B cell (primary cell): ENCODE data around the gene ZDHHC12. TPM values are rescaled to one million over a fixed set of nuclear protein-coding genes. Genes with fewer than 3 reads are reported as not detected.

Experiments
- ATAC-seq: fragments of 200-7000 bp; cut with Tn5 transposase; one replicate; pipeline ENCODE4 v1.10.0; 2021; ENCODE audit warnings: low read depth, mild to moderate bottlenecking, moderate number of reproducible peaks, moderate library complexity
- CTCF ChIA-PET: fragments of 350-600 bp; sonication (Branson Sonifier 250); formaldehyde crosslinking; loops from one replicate; lab custom pipeline; 2021; ENCODE audit warnings: antibody characterized with exemption, inconsistent platforms; lab: Charles Lee
- POLR2A ChIA-PET: fragments of 350-600 bp; sonication (Branson Sonifier 250); formaldehyde crosslinking; loops from one replicate; lab custom pipeline; 2021; ENCODE audit warnings: antibody characterized with exemption; lab: Charles Lee
- DNase-seq: peaks from one replicate; pipeline ENCODE4 v3.0.0; 2013
- H2AFZ ChIP-seq: 2 replicates; pipeline ENCODE4 v1.6.1; 2012; ENCODE audit warnings: mild to moderate bottlenecking, low read depth, low read length; ENCODE audit not compliant: insufficient read depth, poor library complexity, severe bottlenecking
- H3K27ac ChIP-seq, 2 donors: 1 replicate in 1 of 2; 2 replicates in 1 of 2; pipeline ENCODE4 v1.5.1; 2012 to 2013; ENCODE audit warnings: low read length in 2 of 2, mild to moderate bottlenecking in 2 of 2, moderate library complexity in 1 of 2
- H3K27me3 ChIP-seq, 4 experiments: fragments of 200-600 bp in 1 of 4; sonication (generic) in 1 of 4; replicated peaks in 1 of 4; 1 replicate in 2 of 4; 2 replicates in 2 of 4; pipeline versions ENCODE4 v1.6.1 to v1.7.0; 2013 to 2016; ENCODE audit warnings: low read length in 3 of 4, mild to moderate bottlenecking in 2 of 4, mixed read lengths in 1 of 4, moderate library complexity in 1 of 4; ENCODE audit not compliant: insufficient read depth in 4 of 4, control insufficient read depth in 3 of 4; ENCODE audit errors: control extremely low read depth in 1 of 4
- H3K36me3 ChIP-seq, 2 experiments: replicated peaks in 1 of 2; 1 replicate in 1 of 2; 2 replicates in 1 of 2; pipeline versions ENCODE4 v1.6.1 to v1.7.1; 2013; ENCODE audit warnings: low read length in 1 of 2; ENCODE audit not compliant: insufficient read depth in 2 of 2, control insufficient read depth in 1 of 2; ENCODE audit errors: control extremely low read depth in 1 of 2, extremely low read depth in 1 of 2
- H3K4me1 ChIP-seq, 2 donors: fragments of 200-600 bp in 1 of 2; sonication (generic) in 1 of 2; 1 replicate in 1 of 2; 2 replicates in 1 of 2; pipeline versions ENCODE4 v1.5.1 to v1.6.1; 2013 to 2017; ENCODE audit warnings: low read length in 2 of 2; ENCODE audit not compliant: control insufficient read depth in 2 of 2, insufficient read depth in 2 of 2
- H3K4me2 ChIP-seq: replicated peaks from 2 replicates; pipeline ENCODE3; 2012; ENCODE audit warnings: mild to moderate bottlenecking, low read depth, low read length; ENCODE audit not compliant: poor library complexity, severe bottlenecking
- H3K4me3 ChIP-seq, 5 experiments: fragments of 200-600 bp in 1 of 5; sonication (generic) in 1 of 5; 1 replicate in 3 of 5; 2 replicates in 2 of 5; pipeline versions ENCODE4 v1.5.1 to v1.7.0; 2011 to 2016; ENCODE audit warnings: low read length in 4 of 5, mild to moderate bottlenecking in 4 of 5, low read depth in 2 of 5, control low read depth in 1 of 5, moderate library complexity in 1 of 5; ENCODE audit not compliant: insufficient read depth in 1 of 5; ENCODE audit errors: control extremely low read depth in 1 of 5, extremely low read depth in 1 of 5
- H3K79me2 ChIP-seq: fragments of 200-600 bp; sonication (generic); one replicate; pipeline ENCODE4 v1.6.0; 2016; ENCODE audit warnings: low read length; ENCODE audit not compliant: control insufficient read depth, insufficient read depth
- H3K9ac ChIP-seq: fragments of 200-600 bp; sonication (generic); 2 replicates; pipeline ENCODE4 v1.6.1; 2017; ENCODE audit warnings: mild to moderate bottlenecking, low read length, moderate library complexity
- H3K9me3 ChIP-seq, 3 donors: one replicate each; pipeline versions ENCODE4 v1.6.1 to v1.7.1; 2013; ENCODE audit warnings: low read length in 2 of 3; ENCODE audit not compliant: control insufficient read depth in 2 of 3, insufficient read depth in 1 of 3; ENCODE audit errors: control extremely low read depth in 1 of 3
- H4K20me1 ChIP-seq: 2 replicates; pipeline ENCODE4 v1.6.0; 2012; ENCODE audit warnings: mild to moderate bottlenecking, low read length; ENCODE audit not compliant: insufficient read depth, control insufficient read depth, poor library complexity, severe bottlenecking
- H3K27ac Mint-ChIP-seq: one replicate; pipeline ENCODE4 v1.8.0; 2021; ENCODE audit warnings: mixed read lengths
- H3K27me3 Mint-ChIP-seq: one replicate; pipeline ENCODE4 v1.8.0; 2021; ENCODE audit warnings: mixed read lengths
- H3K4me1 Mint-ChIP-seq: one replicate; pipeline ENCODE4 v1.8.0; 2021; ENCODE audit warnings: mixed read lengths
- H3K4me3 Mint-ChIP-seq: one replicate; pipeline ENCODE4 v1.8.0; 2021; ENCODE audit warnings: mixed read lengths
- H3K9me3 Mint-ChIP-seq: one replicate; pipeline ENCODE4 v1.8.0; 2022; ENCODE audit warnings: mixed read lengths; ENCODE audit not compliant: insufficient read depth
- EZH2 ChIP-seq: IDR thresholded peaks from 2 replicates; pipeline ENCODE4 v1.6.1; 2012; ENCODE audit warnings: borderline replicate concordance, low read depth, mild to moderate bottlenecking, moderate library complexity, low read length; ENCODE audit not compliant: insufficient read depth, poor library complexity, severe bottlenecking
- WGBS: methylation state at CpG from one replicate; pipeline ENCODE4 v1.1.5; 2013; ENCODE audit warnings: missing lambda C conversion rate; ENCODE audit not compliant: insufficient coverage; 5-methylcytosine and 5-hydroxymethylcytosine counted together
- intact Hi-C: fragments of 100-400 bp; cut with micrococcal nuclease; formaldehyde crosslinking; loops from one replicate; pipeline ENCODE4 v1.10.0; 2022
- polyA plus RNA-seq: library from polyadenylated mRNA; depleted of rRNA; stranded (reverse); fragments of >200 nt; gene quantifications from 2 replicates; pipeline ENCODE4 v1.2.3, GENCODE V29; 2012
- total RNA-seq, 2 donors: library from RNA; stranded (reverse); fragments of 120-200 nt in 1 of 2; gene quantifications; 1 replicate in 1 of 2; 2 replicates in 1 of 2; pipeline versions ENCODE4 v1.2.3 to v1.2.4, GENCODE V29; 2013 to 2022
- TF ChIP-seq, protein P1 (sequence below): fragments of 200-600 bp; IDR thresholded peaks from one replicate; pipeline ENCODE4 v1.8.0; 2022; ENCODE audit warnings: antibody characterized with exemption, mild to moderate bottlenecking

The ZDHHC12 gene
- total and polyA plus RNA-seq, 2 donors (not counting 1 experiment from before 2014, with no cell fraction given), result 28.5 to 47.0 TPM

- Histone ChIP-seq H3K4me2 (no peak overlapping the region), H4K20me1 (no peaks in the 10 kb centered on the region), H3K9me3 (no peaks in the 10 kb centered on the region), H3K9ac (no peak overlapping the region), H3K4me3 (no peak overlapping the region), H3K4me1 (peaks cover 4 to 11% of the 10 kb centered on the region in 2 donors), H3K36me3 (no peaks in the 10 kb centered on the region), H3K79me2 (no peaks in the 10 kb centered on the region), H3K27me3 (no peaks in the 10 kb centered on the region), H3K27ac (no peak overlapping the region), H2AFZ (no peak overlapping the region)
- DNase-seq, result no peak
- 95% methylated on average over 23 of the region's 23 CpGs for WGBS
- no peaks in the 10 kb centered on the region for H3K9me3 Mint-ChIP-seq
- H3K4me1 Mint-ChIP-seq, result peaks cover 7% of the 10 kb centered on the region
- no peaks in the 10 kb centered on the region for H3K27me3 Mint-ChIP-seq
- ChIA-PET POLR2A (no interaction called here), CTCF (interaction anchor here (0.6 to 0.7 kb wide), 2 partner anchors 10 to 51 kb away, joined by 3 to 4 read pairs; no protein-coding TSS in a partner anchor)
- intact Hi-C loops, result no loop called here
- ATAC-seq, result no peak
- no peak overlapping the region for H3K4me3 Mint-ChIP-seq
- no peak overlapping the region for H3K27ac Mint-ChIP-seq
- TF ChIP-seq, protein P1, sequence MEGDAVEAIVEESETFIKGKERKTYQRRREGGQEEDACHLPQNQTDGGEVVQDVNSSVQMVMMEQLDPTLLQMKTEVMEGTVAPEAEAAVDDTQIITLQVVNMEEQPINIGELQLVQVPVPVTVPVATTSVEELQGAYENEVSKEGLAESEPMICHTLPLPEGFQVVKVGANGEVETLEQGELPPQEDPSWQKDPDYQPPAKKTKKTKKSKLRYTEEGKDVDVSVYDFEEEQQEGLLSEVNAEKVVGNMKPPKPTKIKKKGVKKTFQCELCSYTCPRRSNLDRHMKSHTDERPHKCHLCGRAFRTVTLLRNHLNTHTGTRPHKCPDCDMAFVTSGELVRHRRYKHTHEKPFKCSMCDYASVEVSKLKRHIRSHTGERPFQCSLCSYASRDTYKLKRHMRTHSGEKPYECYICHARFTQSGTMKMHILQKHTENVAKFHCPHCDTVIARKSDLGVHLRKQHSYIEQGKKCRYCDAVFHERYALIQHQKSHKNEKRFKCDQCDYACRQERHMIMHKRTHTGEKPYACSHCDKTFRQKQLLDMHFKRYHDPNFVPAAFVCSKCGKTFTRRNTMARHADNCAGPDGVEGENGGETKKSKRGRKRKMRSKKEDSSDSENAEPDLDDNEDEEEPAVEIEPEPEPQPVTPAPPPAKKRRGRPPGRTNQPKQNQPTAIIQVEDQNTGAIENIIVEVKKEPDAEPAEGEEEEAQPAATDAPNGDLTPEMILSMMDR, result no peak
- no peak for TF ChIP-seq EZH2
These were observed 17.1 kb downstream of the ZDHHC12 start for GRCh38 chr9:128706671-128707381.

DNA sequence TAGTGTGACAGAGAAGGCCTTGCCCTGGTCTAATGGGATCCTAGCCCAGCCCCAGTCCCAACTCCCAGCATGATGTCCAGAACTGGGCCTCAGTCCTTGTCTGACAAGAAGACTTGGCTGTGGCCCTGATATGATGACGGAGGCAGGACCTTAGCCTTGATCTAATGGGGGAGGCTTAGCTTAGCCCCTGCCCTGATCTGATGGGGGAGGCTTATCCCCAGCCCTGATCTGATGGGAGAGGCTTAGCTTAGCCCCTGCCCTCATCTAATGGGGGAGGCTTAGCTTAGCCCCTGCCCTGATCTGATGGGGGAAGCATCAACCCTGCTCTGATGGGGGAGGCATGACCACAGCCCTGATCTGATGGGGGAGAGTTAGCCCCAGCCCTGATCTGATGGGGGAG is 17.9 kb downstream of the ZDHHC12 start:
- Histone ChIP-seq H3K9me3 (no peaks in the 10 kb centered on the region), H4K20me1 (no peaks in the 10 kb centered on the region), H3K4me1 (peaks cover 9 to 17% of the 10 kb centered on the region in 2 donors), H3K79me2 (no peaks in the 10 kb centered on the region), H3K4me2 (no peak overlapping the region), H3K9ac (no peak overlapping the region), H3K36me3 (no peaks in the 10 kb centered on the region), H3K27ac (no peak overlapping the region), H3K4me3 (no peak overlapping the region), H2AFZ (no peak overlapping the region), H3K27me3 (no peaks in the 10 kb centered on the region)
- Mint-ChIP-seq H3K27me3 (no peaks in the 10 kb centered on the region), H3K4me1 (peaks cover 10% of the 10 kb centered on the region), H3K9me3 (no peaks in the 10 kb centered on the region), H3K27ac (no peak overlapping the region), H3K4me3 (no peak overlapping the region)
- ATAC-seq (no peak), DNase-seq (no peak)
- no CpG with 5 or more reads among the region's 1 CpG for WGBS
- intact Hi-C loops, result no loop called here
- ChIA-PET CTCF (interaction anchor here (0.7 to 1.2 kb wide), 2 partner anchors 9 to 46 kb away, joined by 3 to 4 read pairs; no protein-coding TSS in a partner anchor), POLR2A (interaction anchor here (0.6 kb wide), 1 partner anchor 16 kb away, joined by 5 read pairs; no protein-coding TSS in a partner anchor)
- TF ChIP-seq EZH2, result no peak
- TF ChIP-seq, protein P1, result no peak
